ENCODE results near the gene CCR4.
A peak's percentile ranks its signal among the peaks of the same experiment; 100 is the strongest.
"Not testable (repeated sequence)": the region's sequence is repeated elsewhere in the genome, so short reads cannot be mapped to it uniquely, and the experiment has no call there.

Gene CCR4

DNA sequence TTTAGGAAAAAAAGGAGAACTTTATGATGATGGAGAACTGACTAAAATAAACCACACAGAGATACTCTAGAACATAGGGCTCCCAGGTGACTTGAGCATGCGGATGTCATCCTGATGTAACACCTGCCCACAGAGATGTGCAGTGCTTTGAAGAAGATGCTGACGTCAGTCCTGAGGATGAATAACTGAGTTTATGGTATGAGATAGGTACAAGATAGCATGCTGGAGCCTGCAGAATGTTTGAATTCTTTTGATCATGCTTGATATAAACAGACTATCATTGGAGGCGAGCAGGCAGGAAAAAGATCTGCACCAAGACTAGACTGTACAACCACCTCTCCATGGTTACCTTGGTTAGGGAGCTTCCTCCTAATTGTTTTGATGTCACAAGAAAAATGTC, 12.4 kb downstream of the CCR4 start:
- DNase-seq (ENCODE audit: low read depth), result no peak
- no peak overlapping the region for H3K4me3 ChIP-seq (ENCODE audit: low read length)
- TF ChIP-seq, protein P1, sequence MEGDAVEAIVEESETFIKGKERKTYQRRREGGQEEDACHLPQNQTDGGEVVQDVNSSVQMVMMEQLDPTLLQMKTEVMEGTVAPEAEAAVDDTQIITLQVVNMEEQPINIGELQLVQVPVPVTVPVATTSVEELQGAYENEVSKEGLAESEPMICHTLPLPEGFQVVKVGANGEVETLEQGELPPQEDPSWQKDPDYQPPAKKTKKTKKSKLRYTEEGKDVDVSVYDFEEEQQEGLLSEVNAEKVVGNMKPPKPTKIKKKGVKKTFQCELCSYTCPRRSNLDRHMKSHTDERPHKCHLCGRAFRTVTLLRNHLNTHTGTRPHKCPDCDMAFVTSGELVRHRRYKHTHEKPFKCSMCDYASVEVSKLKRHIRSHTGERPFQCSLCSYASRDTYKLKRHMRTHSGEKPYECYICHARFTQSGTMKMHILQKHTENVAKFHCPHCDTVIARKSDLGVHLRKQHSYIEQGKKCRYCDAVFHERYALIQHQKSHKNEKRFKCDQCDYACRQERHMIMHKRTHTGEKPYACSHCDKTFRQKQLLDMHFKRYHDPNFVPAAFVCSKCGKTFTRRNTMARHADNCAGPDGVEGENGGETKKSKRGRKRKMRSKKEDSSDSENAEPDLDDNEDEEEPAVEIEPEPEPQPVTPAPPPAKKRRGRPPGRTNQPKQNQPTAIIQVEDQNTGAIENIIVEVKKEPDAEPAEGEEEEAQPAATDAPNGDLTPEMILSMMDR (conservative IDR thresholded peaks at IDR 0.05; ENCODE audit: low read depth, low read length), result no peak

- not testable (repeated sequence) for H3K4me3 ChIP-seq (ENCODE audit: low read length); DNase-seq (ENCODE audit: low read depth)
These were observed 13.3 kb downstream of the CCR4 start for GRCh38 chr3:32964781-32965180.

DNA sequence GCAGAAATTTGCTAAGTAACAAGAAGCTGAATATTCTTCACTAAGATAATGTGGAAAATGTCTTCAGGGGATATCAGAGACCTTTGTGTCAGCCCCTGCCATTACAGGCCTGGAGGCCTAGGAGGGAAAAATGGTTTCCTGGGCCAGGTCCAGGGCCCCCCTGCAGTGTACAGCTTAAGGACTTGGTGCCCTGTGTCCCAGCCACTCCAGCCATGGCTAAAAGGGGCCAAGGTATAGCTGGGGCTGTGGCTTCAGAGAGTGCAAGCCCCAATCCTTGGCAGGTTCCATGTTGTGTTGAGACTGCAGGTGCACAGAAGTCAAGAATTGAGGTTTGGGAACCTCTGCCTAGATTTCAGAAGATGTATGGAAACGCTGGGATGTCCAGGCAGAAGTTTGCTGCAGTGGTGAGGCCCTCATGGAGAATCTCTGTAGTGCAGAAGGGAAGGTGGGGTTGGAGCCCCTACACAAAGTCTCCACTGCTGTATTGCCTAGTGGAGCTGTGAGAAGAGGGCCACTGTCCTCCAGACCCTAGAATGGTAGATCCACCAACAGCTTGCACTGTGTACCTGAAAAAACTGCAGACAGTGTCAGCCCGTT, 14.3 kb downstream of the CCR4 start:
- not testable (repeated sequence) for H3K4me3 ChIP-seq (ENCODE audit: low read length); DNase-seq (ENCODE audit: low read depth)

- not testable (repeated sequence) for H3K4me3 ChIP-seq (ENCODE audit: low read length); DNase-seq (ENCODE audit: low read depth)
These were observed 15.2 kb downstream of the CCR4 start for GRCh38 chr3:32966627-32967026.

DNA sequence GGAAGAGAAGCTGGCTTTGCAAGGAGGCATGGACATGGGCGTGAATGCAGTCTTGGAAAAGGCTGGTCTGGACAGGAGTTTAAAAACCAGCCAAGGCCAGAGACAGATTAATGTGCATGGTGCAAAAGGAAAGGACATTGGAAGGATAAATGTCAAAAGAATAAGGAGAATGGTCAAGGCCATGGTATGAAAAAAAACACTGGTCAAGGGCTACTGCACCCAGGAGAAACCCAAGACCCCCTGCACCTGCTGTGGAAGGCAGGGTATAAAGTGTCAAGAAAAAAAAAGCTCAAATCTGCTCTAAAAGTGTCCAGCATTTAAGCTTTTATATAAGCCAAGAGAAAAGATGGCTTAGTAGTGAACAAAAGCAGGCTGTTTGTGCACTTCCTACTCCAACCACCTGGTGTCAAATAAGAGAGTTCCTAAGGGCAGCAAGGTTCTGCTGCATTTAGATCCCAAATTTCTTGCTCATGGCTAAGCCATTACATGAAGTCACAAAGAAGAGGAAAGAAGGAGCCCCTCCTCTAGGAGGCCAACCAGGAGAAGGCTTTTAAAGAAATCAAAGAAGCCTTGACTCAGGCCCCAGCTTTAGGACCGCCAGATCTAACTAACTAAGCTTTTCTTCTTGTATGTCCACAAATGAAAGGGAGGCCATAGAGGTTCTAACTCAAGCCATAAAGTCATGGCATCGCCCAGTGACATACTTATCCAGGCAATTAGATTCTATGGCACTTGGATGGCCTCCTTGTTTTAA, 16.9 kb downstream of the CCR4 start:
- no peak for DNase-seq (ENCODE audit: low read depth)
- TF ChIP-seq, protein P1 (conservative IDR thresholded peaks at IDR 0.05; ENCODE audit: low read depth, low read length), result peak; percentile 6
- no peak overlapping the region for H3K4me3 ChIP-seq (ENCODE audit: low read length)

- no peak overlapping the region for H3K4me3 ChIP-seq (ENCODE audit: low read length)
- TF ChIP-seq, protein P1 (conservative IDR thresholded peaks at IDR 0.05; ENCODE audit: low read depth, low read length), result no peak
- DNase-seq (ENCODE audit: low read depth), result no peak
These were observed 17.5 kb downstream of the CCR4 start for GRCh38 chr3:32968920-32969389.

DNA sequence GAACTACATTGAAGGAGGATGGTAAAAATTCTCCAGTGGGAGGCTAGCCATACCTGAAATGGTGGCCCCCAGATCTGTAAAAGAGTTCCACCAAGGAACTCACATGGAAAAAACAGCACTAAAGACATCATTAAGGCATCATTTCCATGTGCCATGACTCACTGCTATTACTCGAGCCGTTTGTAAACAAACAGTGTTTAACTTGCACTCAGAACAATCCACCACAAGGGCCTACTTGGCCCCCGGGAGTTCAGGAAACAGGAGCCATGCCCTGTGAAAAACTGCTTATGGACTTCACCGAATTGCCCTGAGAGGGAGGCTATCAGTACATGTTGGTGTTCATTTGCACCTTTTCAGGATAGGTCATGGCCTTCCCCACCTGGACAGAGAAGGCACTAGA, 18.2 kb downstream of the CCR4 start:
- H3K4me3 ChIP-seq (ENCODE audit: low read length), result no peak overlapping the region
- no peak for DNase-seq (ENCODE audit: low read depth)
- TF ChIP-seq, protein P1 (conservative IDR thresholded peaks at IDR 0.05; ENCODE audit: low read depth, low read length), result no peak

DNA sequence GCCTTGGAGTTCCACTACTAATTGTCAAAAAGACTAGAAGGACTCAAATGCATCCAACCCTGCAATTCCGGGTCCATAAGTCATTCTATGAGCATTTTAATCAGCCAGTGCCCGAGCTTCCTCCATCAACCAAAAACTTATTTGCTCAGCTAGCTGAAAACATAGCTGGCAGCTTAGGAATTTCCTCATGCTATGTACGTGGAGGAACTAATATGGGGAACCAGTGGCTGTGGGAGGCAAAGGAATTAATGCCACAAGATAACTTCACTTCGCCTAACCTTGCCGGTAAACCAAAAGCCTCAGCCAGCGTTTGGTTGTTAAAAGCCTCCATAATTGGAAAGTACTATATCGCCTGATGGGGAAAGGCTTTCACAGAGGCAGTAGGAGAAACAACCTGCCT, 19.8 kb downstream of the CCR4 start:
- not testable (repeated sequence) for DNase-seq (ENCODE audit: low read depth); H3K4me3 ChIP-seq (ENCODE audit: low read length)

DNA sequence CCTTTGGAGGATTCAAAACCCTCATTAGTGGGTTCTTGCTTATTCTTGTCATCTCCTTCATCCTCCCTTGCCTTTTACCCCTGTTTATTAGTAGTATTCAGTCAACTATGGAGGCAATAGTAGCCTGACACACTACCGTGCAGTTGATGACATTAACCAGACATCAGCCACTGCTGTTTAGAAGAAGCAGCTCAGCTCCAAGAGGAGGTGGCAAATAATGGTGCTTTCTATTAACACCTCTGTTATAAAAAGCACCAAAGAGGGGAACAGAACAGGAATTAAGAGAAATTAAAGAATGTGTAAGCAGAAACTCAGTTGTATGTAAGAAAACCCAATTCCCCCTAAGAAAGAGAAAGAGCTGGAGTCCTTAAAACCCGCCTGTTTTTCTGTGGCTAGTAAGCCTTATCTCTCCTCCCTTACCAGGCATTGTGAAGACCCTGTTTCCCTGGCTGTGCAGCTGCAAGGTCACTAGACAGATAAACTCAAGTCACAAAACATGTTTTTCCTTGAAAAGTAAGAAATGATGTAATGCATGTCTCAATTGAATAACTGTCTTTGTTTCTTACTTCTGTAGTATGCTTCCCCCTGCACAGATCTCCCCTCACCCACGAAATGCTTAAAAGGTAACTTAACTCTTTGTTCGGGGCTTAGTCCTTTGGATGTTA, 21.2 kb downstream of the CCR4 start:
- no peak overlapping the region for H3K4me3 ChIP-seq (ENCODE audit: low read length)
- TF ChIP-seq, protein P1 (conservative IDR thresholded peaks at IDR 0.05; ENCODE audit: low read depth, low read length), result no peak
- DNase-seq (ENCODE audit: low read depth), result no peak
